Measurements from ENCODE around the gene BICD1.
"Not testable (repeated sequence)": the region's sequence is repeated elsewhere in the genome, so short reads cannot be mapped to it uniquely, and the experiment has no call there.

The BICD1 gene

GRCh38 chr12:32106517-32107358 lies at the start of gene BICD1:
BICD1 (plus strand) TSS chr12:32106847; CDS start chr12:32107332, 485 bp downstream.
- DNase-seq (ENCODE audit: low read depth) = peak; percentile 58

DNA sequence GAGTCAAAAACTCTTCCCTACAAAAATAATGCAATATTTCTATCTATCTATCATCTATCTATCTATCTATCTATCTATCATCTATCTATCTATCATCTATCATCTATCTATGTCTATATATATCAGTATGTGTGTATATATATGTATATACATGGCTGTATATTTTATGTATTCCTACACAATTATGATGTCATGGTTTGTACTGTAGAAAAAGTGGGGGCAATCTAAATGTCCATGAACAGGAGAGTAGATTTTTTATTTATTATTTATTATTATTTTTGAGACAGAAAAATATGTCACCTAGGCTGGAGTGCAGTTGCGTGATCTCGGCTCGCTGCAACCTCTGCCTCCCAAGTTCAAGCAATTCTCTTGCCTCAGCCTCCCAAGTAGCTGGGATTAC lies 45.6 kb upstream of the BICD1 start:
- no peak for DNase-seq (ENCODE audit: low read depth)

- no peak for DNase-seq (ENCODE audit: low read depth)
These were observed 43.8 kb upstream of the BICD1 start for GRCh38 chr12:32062881-32063280.

- no peak for DNase-seq (ENCODE audit: low read depth)
These were observed 42.9 kb upstream of the BICD1 start for GRCh38 chr12:32063796-32064195.

- DNase-seq (ENCODE audit: low read depth) = no peak
These were observed 40.4 kb upstream of the BICD1 start for GRCh38 chr12:32066206-32066605.

DNA sequence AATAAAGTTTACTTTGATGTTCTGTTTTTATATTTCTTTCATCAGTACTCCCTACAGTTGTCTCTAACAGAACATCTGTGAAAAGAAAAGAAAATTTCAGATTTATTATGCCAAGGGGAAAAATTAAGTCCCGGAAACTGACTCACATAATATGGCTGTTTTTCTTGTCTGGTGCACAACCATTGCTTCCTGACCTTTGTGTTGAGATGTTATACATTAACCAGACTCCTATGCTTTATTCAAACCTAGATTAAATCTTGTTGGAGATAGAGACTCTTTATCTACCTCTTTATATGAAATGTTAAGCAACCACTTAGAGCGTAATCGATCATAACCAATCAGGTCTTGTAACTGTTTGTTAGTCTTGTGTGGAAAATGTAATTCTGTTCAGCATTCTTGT lies 37.6 kb upstream of the BICD1 start:
- DNase-seq (ENCODE audit: low read depth) = no peak

DNA sequence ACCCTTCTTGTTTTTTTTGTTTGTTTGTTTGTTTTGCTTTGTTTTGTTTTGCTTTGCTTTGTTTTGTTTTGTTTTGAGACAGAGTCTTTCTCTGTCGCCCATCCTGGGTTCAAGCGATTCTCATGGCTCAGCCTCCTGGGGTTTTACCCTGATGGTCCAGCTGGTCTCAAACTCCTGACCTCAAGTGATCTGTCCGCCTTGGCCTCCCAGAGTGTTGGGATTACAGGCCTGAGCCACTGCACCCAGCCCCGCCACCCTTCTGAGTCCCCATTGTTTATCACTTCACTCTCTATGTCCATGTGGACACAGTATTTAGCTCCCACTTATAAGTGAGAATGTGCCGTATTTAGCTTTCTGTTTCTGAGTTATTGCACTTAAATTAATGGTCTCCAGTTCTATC lies 36.9 kb upstream of the BICD1 start:
- DNase-seq (ENCODE audit: low read depth) = no peak

DNA sequence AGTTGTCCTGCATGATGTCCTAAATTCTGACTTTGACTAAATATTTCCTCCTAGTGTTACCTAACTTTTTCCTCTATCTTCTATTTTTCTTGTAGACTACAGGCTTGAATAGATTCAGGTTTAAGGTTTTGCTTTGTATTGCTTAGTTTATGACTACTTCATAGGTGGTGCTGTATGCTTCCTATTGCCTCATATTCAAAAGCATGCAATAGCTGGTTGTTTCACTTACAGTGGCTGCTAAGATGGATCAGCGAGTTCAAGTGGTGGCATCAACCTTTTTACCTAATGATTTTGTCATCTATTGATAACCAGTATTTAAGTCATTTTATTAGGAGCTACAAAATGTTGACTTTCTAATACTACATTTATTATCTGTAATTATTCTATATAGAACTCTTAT lies 36.3 kb upstream of the BICD1 start:
- no peak for DNase-seq (ENCODE audit: low read depth)

DNA sequence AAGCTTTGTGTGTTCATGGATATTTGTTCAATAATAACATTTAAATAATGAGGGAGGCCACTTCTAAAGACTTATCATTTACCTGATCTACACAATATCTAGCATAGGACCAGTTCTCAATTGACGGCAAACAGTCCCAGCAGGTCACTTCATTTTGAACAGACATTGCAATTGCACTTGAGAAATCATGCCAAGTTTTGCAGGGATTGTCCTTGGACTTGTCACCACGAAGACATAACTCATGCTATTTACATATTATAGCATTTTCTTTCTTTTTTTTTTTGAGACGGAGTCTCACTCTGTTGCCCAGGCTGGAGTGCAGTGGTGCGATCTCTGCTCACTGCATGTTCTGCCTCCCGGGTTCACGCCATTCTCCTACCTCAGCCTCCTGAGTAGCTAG lies 34.5 kb upstream of the BICD1 start:
- DNase-seq (ENCODE audit: low read depth) = no peak

GRCh38 chr12:32074432-32074831 lies 32.2 kb upstream of the BICD1 start:
- no peak for DNase-seq (ENCODE audit: low read depth)

DNA sequence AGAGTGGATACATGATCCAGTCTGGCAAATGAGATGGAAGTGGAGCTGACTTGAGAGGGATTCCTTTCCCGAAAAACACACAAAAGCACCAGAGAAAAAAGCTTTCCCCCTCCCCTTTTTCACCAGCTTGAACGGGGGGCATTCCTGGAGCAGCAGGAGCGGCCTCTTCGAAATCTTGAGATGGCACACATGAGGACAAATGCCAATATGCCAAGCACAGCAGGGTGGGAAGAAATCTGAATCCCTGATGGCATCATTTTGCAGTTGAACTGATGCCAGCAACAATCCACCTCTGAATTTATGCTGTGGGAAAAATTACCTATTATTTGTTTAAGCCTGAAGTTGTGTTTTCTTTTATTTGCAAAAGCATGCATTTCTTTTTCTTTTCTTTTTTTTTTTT lies 29.7 kb upstream of the BICD1 start:
- no peak for DNase-seq (ENCODE audit: low read depth)

- no peak for DNase-seq (ENCODE audit: low read depth)
These were observed 26.2 kb upstream of the BICD1 start for GRCh38 chr12:32080435-32080834.

- DNase-seq (ENCODE audit: low read depth) = no peak
These were observed 23.2 kb upstream of the BICD1 start for GRCh38 chr12:32083489-32083888.

DNA sequence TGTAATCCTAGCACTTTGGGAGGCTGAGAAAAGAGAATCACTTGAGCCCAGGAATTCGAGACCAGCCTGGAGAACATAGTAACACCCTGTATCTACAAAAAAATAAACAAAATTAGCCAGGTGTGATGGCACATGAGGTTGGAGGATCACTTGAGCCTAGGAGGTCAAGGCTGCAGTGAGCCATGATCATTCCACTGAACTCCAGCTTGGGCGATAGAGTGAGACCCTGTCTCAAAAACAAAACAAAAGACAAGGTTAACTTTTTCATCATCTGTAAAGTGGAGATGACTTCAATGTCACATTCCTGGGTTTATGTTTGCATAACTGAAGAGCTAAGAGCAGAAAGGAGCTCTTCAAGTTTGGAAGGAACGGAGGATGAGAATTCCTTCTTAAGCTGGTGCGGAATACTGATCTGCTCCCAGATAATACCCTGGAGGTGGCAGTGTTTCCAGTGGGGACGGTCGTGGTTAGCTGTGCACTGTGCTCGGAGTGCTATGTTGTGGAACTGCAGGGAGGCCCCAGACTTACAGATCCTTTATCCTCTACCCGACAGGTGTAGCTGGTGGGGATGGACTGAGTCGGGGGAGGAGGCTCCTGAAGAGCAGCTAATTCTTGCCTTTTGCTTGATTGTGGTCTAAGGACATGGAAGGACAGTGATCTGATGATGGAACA lies 22.5 kb upstream of the BICD1 start:
- no peak for DNase-seq (ENCODE audit: low read depth)

- DNase-seq (ENCODE audit: low read depth) = no peak
These were observed 21.9 kb upstream of the BICD1 start for GRCh38 chr12:32084753-32085152.

- DNase-seq (ENCODE audit: low read depth) = no peak
These were observed 19.3 kb upstream of the BICD1 start for GRCh38 chr12:32087306-32087705.

GRCh38 chr12:32089156-32089555 lies 17.5 kb upstream of the BICD1 start:
- DNase-seq (ENCODE audit: low read depth) = no peak

DNA sequence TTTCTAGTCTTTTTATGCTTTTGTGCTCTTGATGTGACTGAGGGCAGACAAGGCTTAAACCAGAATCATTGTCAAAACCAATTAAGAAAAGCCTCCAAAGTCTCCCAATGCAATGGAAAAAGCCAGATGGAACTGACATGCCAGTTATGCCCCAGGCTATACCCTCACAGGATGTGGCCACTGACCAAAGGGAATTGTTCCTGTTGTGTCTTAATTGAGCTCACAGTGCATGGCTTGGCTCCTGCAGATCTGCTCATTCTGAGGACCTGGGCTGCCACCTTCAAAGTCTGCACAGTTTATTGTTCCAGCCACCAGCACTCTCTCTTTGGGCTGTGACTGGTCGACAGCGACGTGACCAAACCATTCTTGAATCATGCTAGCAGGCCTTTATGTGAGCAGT lies 17.1 kb upstream of the BICD1 start:
- DNase-seq (ENCODE audit: low read depth) = no peak

- no peak for DNase-seq (ENCODE audit: low read depth)
These were observed 15.0 kb upstream of the BICD1 start for GRCh38 chr12:32091696-32092095.

DNA sequence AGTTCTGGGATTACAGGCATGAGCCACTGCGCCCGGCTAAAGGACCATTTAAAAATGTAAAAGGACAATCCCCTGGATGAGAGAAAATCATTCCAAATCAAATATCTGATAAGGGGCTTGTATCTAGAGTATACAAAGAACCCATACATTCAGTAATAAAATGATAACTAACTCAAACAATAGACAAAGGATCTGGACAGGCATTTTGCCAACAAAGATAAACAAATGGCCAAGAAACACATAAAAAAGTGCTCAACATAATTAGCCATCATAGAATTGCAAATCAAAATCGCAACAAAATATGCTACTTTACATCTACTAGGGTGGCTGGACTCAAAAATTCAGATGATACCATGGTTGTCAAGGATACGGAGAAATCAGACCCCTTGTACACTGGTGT lies 8.5 kb upstream of the BICD1 start:
- DNase-seq (ENCODE audit: low read depth) = no peak

GRCh38 chr12:32099275-32099674 lies 7.4 kb upstream of the BICD1 start:
- not testable (repeated sequence) for DNase-seq (ENCODE audit: low read depth)

DNA sequence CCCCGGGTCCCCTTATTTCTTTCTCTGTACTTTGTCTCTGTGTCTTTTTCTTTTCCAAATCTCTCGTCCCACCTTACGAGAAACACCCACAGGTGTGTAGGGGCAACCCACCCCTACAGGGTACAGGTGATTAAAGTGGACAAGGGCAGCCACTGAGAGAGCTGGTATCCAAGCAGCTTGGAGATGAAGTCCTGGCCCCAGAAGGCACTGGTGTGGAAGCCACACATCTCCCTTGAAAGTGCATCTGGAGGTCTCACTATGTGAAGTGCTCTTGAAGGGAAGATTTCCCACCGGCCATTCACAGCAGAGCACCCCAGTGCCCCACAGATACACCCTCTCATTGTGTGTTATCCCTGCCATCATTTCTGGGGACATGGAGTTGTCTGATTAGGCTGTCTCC lies 6.3 kb upstream of the BICD1 start:
- no peak for DNase-seq (ENCODE audit: low read depth)

- no peak for DNase-seq (ENCODE audit: low read depth)
These were observed 5.8 kb upstream of the BICD1 start for GRCh38 chr12:32100888-32101287.

- no peak for DNase-seq (ENCODE audit: low read depth)
These were observed 4.4 kb upstream of the BICD1 start for GRCh38 chr12:32102234-32102633.
